Stimulated activated CD4-positive, alpha-beta T cell treated with anti-CD3 and anti-CD28 coated beads, Interleukin-15, amount 100 ng/mL, for 24 hours (primary cell): ENCODE results near the gene ARHGAP18.

Experiments used
- DNase-seq: peaks from one replicate; pipeline ENCODE4 v3.0.0-alpha.2; 2020

The ARHGAP18 gene

GRCh38 chr6:129717277-129717676 lies 7.3 kb upstream of the ARHGAP18 start:
- no peak for DNase-seq

GRCh38 chr6:129713806-129714333 lies 3.9 kb upstream of the ARHGAP18 start:
- DNase-seq: no peak

GRCh38 chr6:129711271-129711631 lies 1.3 kb upstream of the ARHGAP18 start:
- DNase-seq: no peak

- no peak for DNase-seq
Observed at GRCh38 chr6:129710450-129711270, 683 bp upstream of the ARHGAP18 start.

- no peak for DNase-seq
Observed at GRCh38 chr6:129709196-129709768, 695 bp downstream of the ARHGAP18 start.

GRCh38 chr6:129708496-129709195 lies 1.3 kb downstream of the ARHGAP18 start:
- no peak for DNase-seq

- no peak for DNase-seq
Observed at GRCh38 chr6:129707882-129708495, 2.0 kb downstream of the ARHGAP18 start.

- DNase-seq: no peak
Observed at GRCh38 chr6:129707028-129707427, 2.9 kb downstream of the ARHGAP18 start.

- no peak for DNase-seq
Observed at GRCh38 chr6:129705212-129705611, 4.8 kb downstream of the ARHGAP18 start.

- DNase-seq: no peak
Observed at GRCh38 chr6:129704708-129705107, 5.3 kb downstream of the ARHGAP18 start.

GRCh38 chr6:129701721-129702455 lies 8.1 kb downstream of the ARHGAP18 start:
- DNase-seq: no peak

GRCh38 chr6:129700666-129701065 lies 9.3 kb downstream of the ARHGAP18 start:
- DNase-seq: no peak

- no peak for DNase-seq
Observed at GRCh38 chr6:129699659-129700058, 10.3 kb downstream of the ARHGAP18 start.

- no peak for DNase-seq
Observed at GRCh38 chr6:129698430-129698829, 11.5 kb downstream of the ARHGAP18 start.

- no peak for DNase-seq
Observed at GRCh38 chr6:129697788-129698187, 12.2 kb downstream of the ARHGAP18 start.

- no peak for DNase-seq
Observed at GRCh38 chr6:129696843-129697242, 13.1 kb downstream of the ARHGAP18 start.

- DNase-seq: no peak
Observed at GRCh38 chr6:129696028-129696418, 14.0 kb downstream of the ARHGAP18 start.

- DNase-seq: peak; percentile 62
Observed at GRCh38 chr6:129695373-129696027, 14.5 kb downstream of the ARHGAP18 start.

GRCh38 chr6:129694036-129694435 lies 15.9 kb downstream of the ARHGAP18 start:
- DNase-seq: no peak

GRCh38 chr6:129692467-129692866 lies 17.5 kb downstream of the ARHGAP18 start:
- DNase-seq: no peak

GRCh38 chr6:129691709-129692108 lies 18.3 kb downstream of the ARHGAP18 start:
- DNase-seq: no peak

- no peak for DNase-seq
Observed at GRCh38 chr6:129691043-129691640, 18.8 kb downstream of the ARHGAP18 start.
